Measurements from ENCODE around the gene ADCY7.

GRCh38 chr16:50323335-50324011 lies 57.1 kb downstream of the ADCY7 start:
- peak; percentile 39 for TF ChIP-seq CTCF (conservative IDR thresholded peaks at IDR 0.05)
- TF ChIP-seq ZFX (IDR thresholded peaks at IDR 0.05) = no peak

Data from C4-2B (cell line).